Neural progenitor cell (in vitro differentiated cells): ENCODE data around the gene TAPT1.

Source experiments
- CTCF ChIP-seq: fragments of 200-600 bp; sonication (generic); IDR thresholded peaks from 2 replicates; pipeline ENCODE4 v1.5.1; 2017; ENCODE audit warnings: antibody characterized with exemption, mild to moderate bottlenecking
- EZH2 ChIP-seq: fragments of 200-600 bp; sonication (generic); IDR thresholded peaks from 2 replicates; pipeline ENCODE4 v1.6.1; 2017; ENCODE audit warnings: antibody characterized with exemption, mild to moderate bottlenecking, moderate library complexity
- EZH2phosphoT487 ChIP-seq: fragments of 200-600 bp; sonication (generic); IDR thresholded peaks from 2 replicates; pipeline ENCODE4 v1.6.1; 2017; ENCODE audit warnings: antibody characterized with exemption

GRCh38 chr4:16225863-16226815, at the start of gene TAPT1:
- TF ChIP-seq CTCF: no peak
- TF ChIP-seq EZH2phosphoT487: no peak
- no peak for TF ChIP-seq EZH2
